DMS53 treated with DMSO at 0.1 percent for 48 hours (cell line): ENCODE data around the gene DOCK9.

Experiments
- DNase-seq: peaks from one replicate; lab custom pipeline; 2025; ENCODE audit not compliant: unreplicated experiment; lab: John Stamatoyannopoulos, UW

The DOCK9 gene

DNA sequence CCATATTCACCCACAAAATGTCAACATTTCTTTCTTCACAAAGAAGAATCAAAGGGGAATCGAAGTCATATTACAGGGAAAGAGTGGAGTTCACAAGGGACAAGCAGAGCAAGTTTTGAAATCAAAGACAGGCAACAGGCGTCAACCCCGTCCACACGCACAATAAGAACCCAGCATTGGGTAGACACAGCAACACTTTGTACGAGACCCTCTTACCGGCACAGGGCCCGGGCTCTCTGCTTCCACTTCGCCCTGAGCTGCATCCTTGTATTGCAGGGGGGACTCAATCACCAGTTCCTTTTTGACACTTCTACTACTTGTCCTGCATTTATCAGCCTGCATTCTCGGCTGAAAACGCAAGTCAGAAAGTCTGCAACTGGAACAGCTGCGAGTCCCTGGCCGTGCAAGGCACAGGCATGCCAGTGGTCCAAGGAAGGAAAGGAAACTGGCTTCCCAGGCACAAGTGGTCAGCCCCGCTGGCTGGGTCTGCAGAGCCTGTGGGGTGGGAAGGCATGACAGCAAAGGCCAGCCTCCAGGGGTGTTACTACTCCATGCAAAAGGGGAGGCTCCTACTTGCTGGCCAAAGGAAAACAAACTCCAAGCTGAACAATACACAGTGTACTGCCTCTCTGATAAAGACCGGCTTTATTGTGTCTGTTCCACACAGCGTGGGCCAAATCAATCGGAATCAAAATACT lies at the start of gene DOCK9:
DOCK9 (minus strand) TSS at position 497 of the 698 bp plus-strand sequence; CDS start at position 342, 155 bp downstream.
- no peak for DNase-seq

DNA sequence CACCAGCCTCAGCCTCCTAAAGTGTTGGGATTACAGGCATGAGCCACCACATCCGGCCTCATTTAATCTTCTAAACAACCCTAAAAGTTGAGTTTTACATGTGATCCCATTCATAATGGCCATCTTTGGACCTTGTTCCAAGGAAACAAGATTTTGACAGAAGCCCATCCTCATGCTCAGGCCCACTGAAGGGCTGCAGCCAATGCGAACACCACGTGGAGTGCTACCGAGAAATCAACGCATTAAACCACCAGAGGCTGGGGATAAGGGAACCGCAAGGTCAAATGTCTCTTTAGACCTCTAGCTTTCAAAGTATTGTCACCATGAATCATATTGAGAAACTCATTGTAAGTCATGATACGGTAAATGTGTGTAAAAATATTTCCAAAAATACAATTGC lies 49.4 kb upstream of the DOCK9 start:
- no peak for DNase-seq

DNA sequence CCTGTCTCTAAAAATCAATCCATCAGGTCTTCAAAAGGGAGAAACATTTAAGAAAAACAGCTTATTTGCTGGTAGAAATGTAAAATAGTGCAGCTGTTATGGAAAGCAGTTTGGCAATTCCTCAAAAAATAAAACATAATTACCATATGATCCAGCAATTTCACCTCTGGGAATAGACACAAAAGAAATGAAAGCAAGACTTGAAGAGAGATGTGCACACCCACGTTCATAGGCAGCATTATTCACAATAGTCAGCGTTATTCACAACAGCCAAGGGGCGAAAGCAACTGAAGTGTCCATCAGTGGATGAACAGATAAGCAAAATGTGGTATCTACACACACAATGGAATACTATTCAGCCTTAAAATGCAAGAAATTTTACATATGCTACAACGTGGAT lies 45.1 kb upstream of the DOCK9 start:
- no peak for DNase-seq

GRCh38 chr13:99018418-99019180 lies 40.7 kb upstream of the DOCK9 start:
- no peak for DNase-seq

GRCh38 chr13:99015606-99016490 lies 38.0 kb upstream of the DOCK9 start:
- DNase-seq: no peak

DNA sequence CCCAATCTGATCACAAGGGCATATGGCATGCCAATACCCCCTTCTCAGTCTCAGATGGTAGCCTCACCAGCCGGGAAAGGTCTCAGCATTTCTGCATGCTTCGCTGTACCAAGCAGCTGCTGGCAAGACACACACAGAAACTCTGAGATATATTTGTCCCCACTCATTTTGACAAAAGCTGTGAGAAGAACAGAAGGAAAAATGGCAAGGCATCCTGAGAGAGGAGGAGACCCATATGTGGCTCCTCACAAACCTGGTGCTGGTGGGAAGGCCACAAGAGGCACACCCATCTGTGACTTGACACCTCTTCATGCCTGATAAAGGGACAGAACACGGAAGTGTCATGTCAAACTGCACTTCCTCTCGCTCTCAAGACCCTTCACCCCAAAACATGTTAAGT lies 36.7 kb upstream of the DOCK9 start:
- DNase-seq: no peak

DNA sequence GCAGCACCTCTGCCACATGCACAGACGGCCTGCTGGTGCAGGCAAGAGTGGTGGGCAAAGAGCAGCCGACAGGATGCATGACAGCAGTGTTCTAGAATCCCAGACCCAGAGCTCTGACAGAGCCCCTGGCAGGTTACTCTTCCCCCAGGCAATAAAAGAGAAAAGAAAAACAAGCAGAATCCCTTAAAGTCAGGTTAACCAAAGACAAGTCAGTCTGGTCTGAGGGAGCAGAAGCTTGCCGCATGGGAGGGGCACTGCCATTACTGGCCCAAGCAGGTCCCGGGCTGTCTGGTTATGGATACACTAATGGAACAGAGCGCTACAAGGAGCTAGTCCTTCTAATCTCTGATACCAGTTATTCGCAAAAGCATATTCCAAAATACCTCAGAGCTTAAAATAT lies 36.1 kb upstream of the DOCK9 start:
- no peak for DNase-seq

- no peak for DNase-seq
Observed at GRCh38 chr13:99012539-99012938, 34.7 kb upstream of the DOCK9 start.

GRCh38 chr13:99009987-99010551 lies 32.2 kb upstream of the DOCK9 start:
- peak; percentile 17 for DNase-seq

- DNase-seq: no peak
Observed at GRCh38 chr13:99008577-99008976, 30.7 kb upstream of the DOCK9 start.

DNA sequence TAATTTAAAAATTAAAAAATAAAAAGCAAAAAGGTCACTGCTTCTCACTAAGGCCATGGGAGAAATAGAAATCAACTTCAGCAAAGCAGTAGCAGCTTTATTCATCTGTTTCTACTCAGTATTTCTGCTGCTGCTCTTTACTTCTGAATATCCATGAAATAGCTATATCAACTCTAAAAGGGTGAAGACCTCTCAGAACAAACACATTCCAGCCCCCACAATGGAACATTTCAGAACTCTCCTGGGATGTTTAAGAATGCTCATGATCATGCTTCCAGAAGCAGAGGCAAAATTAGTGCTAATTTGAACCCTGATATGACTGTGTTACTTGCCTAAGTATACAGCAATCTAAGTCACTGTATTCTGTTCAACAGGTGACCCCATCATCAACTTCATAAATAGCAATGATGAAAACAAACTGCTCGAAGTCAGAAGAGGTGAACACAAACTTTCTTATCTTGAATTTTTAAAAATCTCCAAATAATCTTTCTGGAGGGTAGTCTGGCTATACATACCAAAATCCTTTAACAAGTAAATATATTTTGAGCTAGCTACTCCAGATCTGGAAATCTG lies 29.6 kb upstream of the DOCK9 start:
- no peak for DNase-seq

DNA sequence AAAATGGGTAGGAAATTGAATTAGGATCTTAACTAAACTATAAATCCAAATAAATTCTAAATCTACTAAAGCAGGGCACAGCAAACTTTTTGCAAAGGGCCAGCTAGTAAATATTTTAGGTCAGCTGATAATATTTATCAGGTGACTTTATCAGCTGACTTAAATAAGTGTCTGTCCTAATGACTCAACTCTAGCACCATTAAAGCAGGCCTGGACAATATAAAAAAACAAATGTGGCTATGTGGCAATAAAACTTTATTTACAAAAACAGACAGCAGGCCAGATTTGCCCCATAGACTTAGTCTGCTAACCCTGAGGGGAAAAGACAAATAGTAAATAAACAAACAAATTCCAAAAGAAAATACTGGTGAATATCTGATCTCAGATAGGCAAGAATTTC lies 27.7 kb upstream of the DOCK9 start:
- DNase-seq: no peak

DNA sequence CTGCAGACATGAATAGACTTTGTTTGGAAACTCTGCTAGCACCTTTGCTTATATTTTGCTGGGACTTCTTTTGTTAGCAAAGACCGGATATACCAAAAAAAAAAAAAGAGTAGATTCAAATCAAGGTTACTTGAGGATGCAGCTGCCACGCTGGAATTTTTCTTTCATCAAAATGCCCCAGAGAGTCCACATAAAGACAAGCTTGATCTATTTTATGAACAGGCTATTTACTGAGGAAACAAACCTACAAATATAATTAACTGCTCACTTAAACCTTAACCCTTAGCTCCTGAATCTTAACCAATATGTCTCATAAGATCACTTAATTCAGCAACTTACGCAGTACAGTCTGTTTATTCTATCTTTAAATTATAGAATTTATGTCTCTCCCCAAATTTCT lies 27.1 kb upstream of the DOCK9 start:
- DNase-seq: no peak

- DNase-seq: no peak
Observed at GRCh38 chr13:99003851-99004471, 26.1 kb upstream of the DOCK9 start.

DNA sequence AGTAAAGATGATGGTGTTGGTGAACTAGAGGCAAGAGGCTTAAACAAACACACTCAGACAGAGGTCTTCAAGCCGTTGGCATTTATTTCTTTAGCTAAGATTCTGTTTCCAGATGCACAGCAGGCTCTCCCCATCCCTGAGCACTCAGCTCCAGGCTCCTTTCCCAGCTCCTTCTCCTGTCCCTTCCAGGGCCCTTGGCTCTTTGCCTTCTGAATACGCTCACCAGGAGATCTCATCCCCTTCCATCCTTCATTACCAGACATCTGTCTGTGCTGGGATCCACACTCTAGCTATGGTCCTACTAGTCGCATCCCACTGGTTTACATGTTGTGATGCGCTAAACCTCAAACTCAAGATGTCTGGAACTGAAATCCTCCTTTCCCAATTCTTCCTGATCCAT lies 25.3 kb upstream of the DOCK9 start:
- no peak for DNase-seq

DNA sequence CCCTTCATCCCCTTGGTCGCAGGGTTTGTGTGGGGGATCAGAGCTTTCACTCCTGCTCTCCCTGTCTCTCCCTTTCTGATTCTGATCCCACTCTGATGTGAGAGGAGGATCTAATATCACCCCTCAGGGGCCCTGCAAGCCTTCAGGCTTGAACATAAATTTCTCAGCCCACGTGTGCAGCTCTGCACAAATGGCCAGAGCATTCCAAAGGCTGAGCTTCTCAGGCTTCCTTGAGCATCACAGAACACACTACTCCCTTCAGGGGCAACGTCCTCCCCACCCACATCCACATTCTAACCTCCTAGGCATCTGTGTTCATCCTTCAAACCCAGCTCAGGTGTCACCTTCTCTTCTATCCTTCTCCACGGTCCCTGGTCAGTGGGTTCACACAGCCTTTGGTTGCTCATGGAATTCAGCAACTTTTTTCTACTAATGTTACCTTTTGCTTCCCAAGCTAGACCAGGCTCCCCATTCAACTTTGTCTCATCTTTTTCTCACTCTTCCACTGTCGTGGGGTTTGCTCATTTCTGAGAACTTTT lies 24.4 kb upstream of the DOCK9 start:
- no peak for DNase-seq

DNA sequence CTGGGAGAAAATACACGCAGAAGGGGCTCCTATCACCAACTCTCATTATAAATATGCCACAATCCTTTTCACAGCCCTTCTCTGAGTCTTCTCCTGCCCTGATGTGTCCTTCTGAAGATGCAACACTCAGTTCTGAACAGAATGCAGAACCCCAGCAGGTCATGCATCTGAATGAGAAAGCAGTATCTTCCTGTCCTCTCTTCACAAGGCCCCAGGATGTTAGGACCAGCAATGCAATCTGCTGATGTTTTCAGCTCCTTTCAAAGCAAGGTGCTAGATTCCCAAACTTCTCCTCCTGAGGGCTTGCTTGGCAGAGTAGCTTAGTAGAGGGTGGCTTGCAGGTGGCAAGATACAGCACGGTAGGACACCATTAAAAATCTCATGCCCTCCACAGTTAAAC lies 22.3 kb upstream of the DOCK9 start:
- DNase-seq: no peak

- DNase-seq: no peak
Observed at GRCh38 chr13:98999639-98999952, 21.7 kb upstream of the DOCK9 start.

- DNase-seq: no peak
Observed at GRCh38 chr13:98998831-98999638, 21.2 kb upstream of the DOCK9 start.
